ENCODE measurements around the gene INSC.

INSC gene

GRCh38 chr11:15148169-15148568, 33.4 kb downstream of the INSC start:
- no peak for DNase-seq (ENCODE audit: low read depth)

GRCh38 chr11:15149050-15149449, 34.3 kb downstream of the INSC start:
- no peak for DNase-seq (ENCODE audit: low read depth)

DNA sequence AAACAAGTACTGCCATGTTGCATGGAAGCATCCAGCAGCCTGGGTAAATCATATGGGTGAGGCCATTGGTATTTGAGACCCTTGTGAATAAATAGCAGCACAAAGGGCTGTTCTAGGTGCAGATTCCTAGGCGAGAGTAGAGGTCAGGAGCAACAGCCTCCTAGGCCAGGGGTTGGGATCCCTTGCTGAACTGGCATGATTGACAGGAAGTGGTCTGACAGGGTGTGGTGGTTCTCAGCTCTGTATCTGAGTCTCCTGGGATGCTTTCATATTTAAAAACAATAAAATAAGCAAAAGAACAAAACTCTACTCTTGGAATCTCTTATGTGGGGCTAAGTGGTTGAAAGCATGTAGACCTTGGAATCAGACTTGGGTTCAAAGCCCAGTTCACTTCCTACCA, 35.8 kb downstream of the INSC start:
- no peak for DNase-seq (ENCODE audit: low read depth)

DNA sequence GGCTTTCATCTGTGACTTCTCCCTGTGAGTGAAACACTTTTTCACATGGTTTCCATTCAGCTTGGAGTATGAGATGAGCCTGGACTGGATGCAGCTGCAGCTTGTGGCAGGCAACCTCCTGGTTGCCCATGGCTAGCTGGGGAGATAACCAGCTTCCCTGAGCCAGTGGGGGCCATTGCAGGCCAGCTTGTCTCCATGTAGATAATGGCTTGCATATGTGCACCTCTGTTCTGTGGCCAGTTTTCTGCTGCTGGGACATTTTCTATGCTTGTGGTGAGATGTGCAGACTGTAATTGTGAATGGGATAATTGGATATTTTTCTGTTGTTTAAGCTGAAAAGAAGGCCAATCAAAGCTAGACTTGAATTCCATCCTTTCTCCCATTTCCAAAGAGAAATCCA, 38.5 kb downstream of the INSC start:
- no peak for DNase-seq (ENCODE audit: low read depth)

DNA sequence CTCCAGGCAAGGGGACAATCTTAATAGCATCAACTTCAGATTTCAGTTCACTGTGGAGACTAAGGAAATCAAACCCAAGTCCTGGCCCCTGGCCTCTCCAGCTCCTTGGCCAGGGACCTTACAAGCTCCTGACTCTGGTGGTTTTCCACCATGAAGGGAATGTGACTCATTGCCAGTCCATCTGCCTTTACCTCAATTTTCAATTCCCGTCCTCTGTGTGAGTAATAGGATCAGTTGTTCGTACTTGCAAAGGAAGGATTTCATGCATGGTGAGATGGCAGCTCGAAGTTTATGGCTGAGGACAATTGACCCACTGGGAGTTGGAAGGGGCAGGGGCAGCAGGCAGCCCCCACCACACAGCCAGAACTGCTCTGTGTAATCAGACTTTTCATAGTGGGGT, 42.5 kb downstream of the INSC start:
- no peak for DNase-seq (ENCODE audit: low read depth)

DNA sequence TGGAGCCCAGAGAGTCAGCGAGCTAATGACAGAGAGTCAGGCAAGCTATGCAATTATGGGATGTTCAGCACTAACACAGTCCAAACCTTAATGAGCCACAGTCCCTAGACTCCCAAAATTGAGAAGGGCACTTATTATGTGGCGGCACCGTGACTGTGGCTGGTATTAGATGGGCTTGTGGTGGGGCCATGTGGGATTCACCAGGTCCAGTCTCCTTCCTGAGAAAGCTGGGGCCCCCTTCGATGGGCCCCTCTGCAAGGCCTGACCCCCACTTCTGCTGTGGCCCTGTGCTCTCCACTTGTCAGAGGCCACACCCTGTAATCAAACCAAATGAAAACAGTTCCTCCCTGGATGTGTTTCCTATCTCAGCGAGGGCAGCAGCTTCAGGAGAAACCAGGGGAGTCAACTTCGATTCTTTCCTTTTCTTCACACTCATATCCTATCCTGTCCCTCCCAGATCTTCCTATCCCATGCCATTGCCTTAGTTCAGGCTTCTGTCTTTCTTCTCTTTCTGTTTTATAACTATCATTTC, 42.9 kb downstream of the INSC start:
- no peak for DNase-seq (ENCODE audit: low read depth)

DNA sequence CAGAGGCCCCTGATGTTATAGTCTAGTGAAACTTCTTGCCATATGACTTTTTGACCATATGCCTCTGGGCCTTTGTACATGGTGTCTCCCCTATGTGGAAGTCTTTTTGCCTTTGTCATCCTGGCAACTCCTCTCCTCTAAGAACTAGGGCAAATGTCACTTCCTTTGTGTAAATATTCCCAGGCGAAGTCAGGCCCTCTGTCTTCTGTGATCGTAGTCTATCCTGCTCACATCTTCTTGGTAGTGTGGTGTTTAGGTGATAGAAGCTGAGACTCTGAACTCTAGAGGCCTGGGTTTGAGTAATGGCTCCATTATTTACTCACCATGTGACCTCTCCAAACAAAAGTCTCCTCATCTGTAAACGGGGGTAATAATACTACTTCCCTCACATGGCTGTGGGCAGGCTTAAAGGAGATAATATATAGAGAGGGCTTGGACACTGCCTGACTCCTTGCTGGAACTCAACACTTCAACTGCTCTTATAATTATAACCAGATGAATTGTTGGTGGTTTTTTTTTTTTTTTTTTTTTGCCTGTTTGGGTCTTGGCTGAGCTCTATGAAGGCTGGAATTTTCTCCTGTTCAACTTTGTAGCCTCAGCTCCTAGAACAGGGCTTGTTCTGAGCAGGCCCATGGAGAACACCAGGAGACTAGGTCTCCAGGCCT, 43.8 kb downstream of the INSC start:
- DNase-seq (ENCODE audit: low read depth) = no peak

GRCh38 chr11:15159085-15159484, 44.4 kb downstream of the INSC start:
- DNase-seq (ENCODE audit: low read depth) = no peak

DNA sequence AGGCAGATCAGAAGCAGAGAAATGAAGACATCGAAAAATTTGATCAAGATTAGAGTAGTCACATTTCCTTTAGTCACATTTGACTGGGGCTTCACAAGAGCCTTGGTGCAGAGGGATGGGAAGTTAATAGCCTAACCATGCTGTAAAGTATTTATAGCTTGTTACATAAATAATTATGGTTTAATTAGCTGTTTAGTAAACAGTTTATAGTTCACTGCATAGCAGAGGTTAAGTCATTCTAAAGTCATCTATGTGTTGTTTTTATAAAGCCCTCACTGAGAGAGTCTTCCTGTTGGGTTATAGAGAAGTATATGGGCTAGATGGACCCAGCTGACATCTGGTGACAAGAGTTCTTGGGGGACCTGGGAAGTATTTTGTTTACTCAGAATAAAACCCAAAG, 47.1 kb downstream of the INSC start:
- DNase-seq (ENCODE audit: low read depth) = no peak

DNA sequence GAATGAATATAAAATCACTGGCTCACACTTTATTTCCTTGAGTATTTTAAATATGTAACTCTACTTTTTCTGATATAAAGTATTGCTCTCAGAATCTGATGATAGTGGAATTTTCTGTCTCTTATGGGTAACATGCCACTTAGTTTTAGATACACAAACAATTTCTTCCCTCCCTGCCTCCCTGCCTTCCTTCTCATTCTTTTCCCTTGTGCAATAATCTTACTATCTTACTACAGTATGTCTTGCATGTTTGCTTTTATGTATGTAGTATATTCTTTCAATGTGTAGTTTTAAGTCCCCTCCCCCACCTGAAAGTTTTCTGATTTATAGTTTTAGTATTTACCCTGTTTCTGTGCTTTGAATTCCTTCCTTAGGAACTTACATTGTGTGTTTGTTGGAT, 48.4 kb downstream of the INSC start:
- DNase-seq (ENCODE audit: low read depth) = no peak

DNA sequence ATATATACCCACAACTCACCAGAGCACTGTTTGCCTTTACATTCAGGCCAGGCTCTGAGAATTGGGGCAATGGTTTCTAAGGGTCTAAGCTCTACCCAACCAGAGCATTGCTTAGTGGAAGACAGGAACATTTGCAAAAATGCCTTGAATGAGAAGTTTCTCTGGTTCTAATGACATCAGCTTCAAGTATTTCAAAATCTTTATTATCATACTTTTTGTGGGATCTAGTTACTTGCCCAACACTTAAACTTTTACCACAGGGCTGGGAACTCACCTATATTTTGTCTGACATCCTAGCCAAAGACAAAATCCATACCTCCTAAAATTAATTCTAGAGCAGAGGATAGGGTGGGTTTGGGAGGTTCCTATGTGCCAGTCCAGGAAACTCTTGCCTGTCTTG, 51.5 kb downstream of the INSC start:
- no peak for DNase-seq (ENCODE audit: low read depth)

- DNase-seq (ENCODE audit: low read depth) = no peak
These were observed 55.3 kb downstream of the INSC start for GRCh38 chr11:15169815-15170551.

- DNase-seq (ENCODE audit: low read depth) = no peak
These were observed 56.0 kb downstream of the INSC start for GRCh38 chr11:15170698-15171097.

DNA sequence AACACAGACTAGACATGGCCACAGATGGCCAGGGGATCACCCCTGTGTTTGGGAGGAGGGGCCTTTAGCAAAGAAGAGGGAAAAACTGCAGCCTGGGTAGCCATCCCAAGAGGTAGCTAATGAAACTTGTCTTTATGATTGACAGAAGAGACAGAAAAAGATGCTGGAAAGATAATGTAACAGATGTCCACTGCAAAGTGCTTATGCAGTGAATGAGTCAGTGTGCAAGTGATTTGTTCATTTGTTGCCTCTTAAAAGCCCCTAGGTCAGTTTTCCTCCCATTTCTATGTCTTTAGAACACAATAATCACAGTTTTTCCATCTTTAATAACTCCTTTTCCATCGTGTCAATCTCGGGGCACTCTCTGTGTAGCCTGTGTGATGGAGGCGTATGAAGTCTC, 57.2 kb downstream of the INSC start:
- DNase-seq (ENCODE audit: low read depth) = no peak

DNA sequence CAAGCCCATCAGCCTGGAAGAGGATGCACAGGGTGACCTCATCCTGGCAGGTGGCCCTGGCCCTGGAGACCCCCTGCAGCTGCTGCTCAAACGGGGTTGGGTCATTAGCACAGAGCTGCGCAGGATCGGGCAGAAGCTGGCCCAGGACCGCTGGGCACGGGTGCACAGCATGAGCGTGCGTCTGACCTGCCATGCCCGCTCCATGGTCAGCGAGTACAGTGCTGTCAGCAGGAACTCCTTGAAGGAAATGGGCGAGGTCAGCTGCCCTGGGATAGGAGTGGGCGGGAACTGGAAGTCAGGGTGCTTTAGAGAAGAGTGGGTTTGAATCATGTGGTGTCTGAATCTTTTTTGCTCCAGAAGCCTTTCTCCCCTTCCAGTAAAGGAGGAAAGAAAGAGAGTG, 61.1 kb downstream of the INSC start:
- no peak for DNase-seq (ENCODE audit: low read depth)

- DNase-seq (ENCODE audit: low read depth) = no peak
These were observed 62.0 kb downstream of the INSC start for GRCh38 chr11:15176646-15177163.

DNA sequence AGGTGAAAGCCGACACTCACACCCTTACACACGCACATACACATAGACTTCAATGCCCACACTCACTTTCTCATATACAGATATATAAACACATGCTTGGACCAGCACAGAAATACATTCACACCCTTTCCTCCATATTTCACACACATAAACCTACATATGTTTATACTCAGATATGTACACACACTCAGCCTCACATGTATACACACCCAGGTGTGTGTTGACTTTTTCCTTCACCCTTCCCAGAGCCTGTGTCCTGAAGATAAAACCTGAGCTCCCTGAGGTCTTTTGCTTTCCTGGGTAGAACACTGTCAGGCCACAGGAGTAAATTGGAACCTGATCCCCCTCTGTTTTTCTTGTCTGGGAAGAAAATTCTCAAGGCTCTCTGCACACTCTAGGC, 62.8 kb downstream of the INSC start:
- no peak for DNase-seq (ENCODE audit: low read depth)

GRCh38 chr11:15178214-15178613, 63.5 kb downstream of the INSC start:
- no peak for DNase-seq (ENCODE audit: low read depth)

GRCh38 chr11:15179167-15179566, 64.4 kb downstream of the INSC start:
- no peak for DNase-seq (ENCODE audit: low read depth)

GRCh38 chr11:15180212-15180792, 65.6 kb downstream of the INSC start:
- no peak for DNase-seq (ENCODE audit: low read depth)

DNA sequence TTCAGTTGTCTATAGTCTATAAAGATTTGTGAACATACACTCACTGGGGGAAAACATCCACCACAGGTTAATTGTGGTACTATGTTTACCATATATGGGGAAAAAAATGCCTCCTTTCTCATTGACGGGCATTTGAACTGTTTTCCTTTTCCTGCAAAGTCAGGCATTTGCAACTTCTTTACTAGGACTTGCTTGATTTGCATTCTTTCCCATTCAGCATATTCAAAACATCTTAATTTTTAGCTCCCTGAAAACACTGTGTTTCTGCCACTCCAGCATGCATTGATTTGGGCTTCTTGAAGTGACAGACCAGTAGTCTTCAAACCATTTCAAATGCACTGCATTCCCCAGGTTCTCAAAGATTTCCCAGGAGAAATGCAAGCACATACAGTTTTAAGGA, 67.6 kb downstream of the INSC start:
- no peak for DNase-seq (ENCODE audit: low read depth)

- no peak for DNase-seq (ENCODE audit: low read depth)
These were observed 70.3 kb downstream of the INSC start for GRCh38 chr11:15185021-15185420.

GRCh38 chr11:15186146-15186545, 71.4 kb downstream of the INSC start:
- DNase-seq (ENCODE audit: low read depth) = no peak

Measured in CMK (cell line).